ENCODE data around the gene TMEM132C.

- TF ChIP-seq BCL11A (tag by site-specific recombination; IDR thresholded peaks at IDR 0.05; ENCODE audit: low read depth) (no peak), SALL2 (tag by site-specific recombination; IDR thresholded peaks at IDR 0.05; ENCODE audit: borderline replicate concordance) (no peak), CTCF (tag by site-specific recombination; IDR thresholded peaks at IDR 0.05) (no peak), ZNF530 (tag by site-specific recombination; IDR thresholded peaks at IDR 0.05; ENCODE audit: low read depth) (no peak), HOXA7 (CRISPR knock-in tag; IDR thresholded peaks at IDR 0.05; ENCODE audit: borderline replicate concordance) (no peak), ZSCAN16 (tag by site-specific recombination; IDR thresholded peaks at IDR 0.05) (no peak), GFI1B (tag by site-specific recombination; IDR thresholded peaks at IDR 0.05) (no peak), ZFP41 (tag by site-specific recombination; IDR thresholded peaks at IDR 0.05; ENCODE audit: borderline replicate concordance) (no peak), ZNF121 (tag by site-specific recombination; IDR thresholded peaks at IDR 0.05) (no peak)
Measured at GRCh38 chr12:128338386-128339125, 71.6 kb downstream of the TMEM132C start.

Data from HEK293 (cell line).